ENCODE measurements around the gene GRIN2C. TPM values are rescaled to one million over a fixed set of nuclear protein-coding genes. Genes with fewer than 3 reads are reported as not detected.

Gene GRIN2C
- total and polyA plus RNA-seq, 9 of the 15 experiments (the other 6 are each of a cell fraction or from before 2014, with no cell fraction given), result under 0.01 to 0.33 (median 0.10) TPM; not detected in 2

DNA sequence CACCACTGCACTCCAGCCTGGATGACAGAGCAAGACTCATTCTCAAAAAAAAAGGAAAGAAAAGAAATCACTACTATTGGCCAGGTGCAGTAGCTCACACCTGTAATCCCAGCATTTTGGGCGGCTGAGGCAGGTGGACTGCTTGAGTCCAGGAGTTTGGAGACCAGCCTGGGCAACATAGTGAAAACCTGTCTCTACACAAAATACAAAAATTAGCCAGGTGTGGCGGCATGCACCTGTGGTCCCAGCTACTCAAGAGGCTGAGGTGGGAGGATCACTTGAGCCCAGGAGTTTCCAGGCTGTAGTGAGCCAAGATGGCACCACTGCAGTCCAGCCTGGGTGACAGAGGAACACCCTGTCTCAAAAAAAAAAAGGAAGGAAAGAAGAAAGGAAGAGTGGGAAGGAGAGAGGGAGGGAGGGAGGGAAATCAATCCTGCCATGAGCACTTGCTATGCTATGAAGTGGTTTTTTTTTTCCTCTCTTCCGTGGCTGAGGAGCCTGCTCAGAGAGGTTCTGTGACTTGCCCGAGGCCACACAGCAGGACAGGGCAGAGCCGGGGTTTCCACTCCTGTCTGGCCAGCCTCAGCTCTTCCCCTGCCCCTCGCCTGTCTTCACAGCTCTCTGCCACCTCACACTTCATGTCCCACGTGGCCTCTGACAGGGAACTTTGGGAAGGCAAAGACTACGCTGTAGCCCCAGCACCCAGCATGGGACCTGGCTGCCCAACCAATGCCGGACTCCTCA lies 10.9 kb downstream of the GRIN2C start:
- peak; percentile 57 for TF ChIP-seq RBM25 (IDR thresholded peaks at IDR 0.05; ENCODE audit: low read depth, low read length, severe bottlenecking)
- peak; percentile 64 for TF ChIP-seq ZFP36 (IDR thresholded peaks at IDR 0.05; ENCODE audit: low read depth, low read length, partially characterized antibody)
- TF ChIP-seq BCOR (IDR thresholded peaks at IDR 0.05), result peak; percentile 24; the same call in 1 of the 2 replicates
- TF ChIP-seq, protein P1, sequence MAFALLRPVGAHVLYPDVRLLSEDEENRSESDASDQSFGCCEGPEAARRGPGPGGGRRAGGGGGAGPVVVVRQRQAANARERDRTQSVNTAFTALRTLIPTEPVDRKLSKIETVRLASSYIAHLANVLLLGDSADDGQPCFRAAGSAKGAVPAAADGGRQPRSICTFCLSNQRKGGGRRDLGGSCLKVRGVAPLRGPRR (CRISPR knock-in tag; IDR thresholded peaks at IDR 0.05), result no peak
- intact Hi-C loops (cut with micrococcal nuclease) (no loop called here), in situ Hi-C loops (cut with MboI) (no loop called here)
- H2AFZ ChIP-seq (ENCODE audit: low read depth, low read length), result no peak overlapping the region
- peaks cover 10% of the 10 kb centered on the region; the same call in 1 of the 2 replicates for H4K20me1 ChIP-seq (replicated peaks; ENCODE audit: control insufficient read depth, insufficient read depth, low read length)
- ATAC-seq (no peak), FAIRE-seq (no peak), DNase-seq (ENCODE audit: extremely low read depth in 1 of 4, low spot score in 3 of 4) (no peak)
- CTCF ChIA-PET (ENCODE audit: low intra/inter-chr PET ratio), result no interaction called here
- no peak overlapping the region for H3K4me3 ChIP-seq
- H3K9me1 ChIP-seq (ENCODE audit: control insufficient read depth, insufficient read depth, low read length), result peaks cover 4% of the 10 kb centered on the region
- no peaks in the 10 kb centered on the region for H3K36me3 ChIP-seq (ENCODE audit: control insufficient read depth, insufficient read depth, low read length)
- WGBS (ENCODE audit: insufficient coverage, low coverage, missing lambda C conversion rate), result 5% methylated on average over 8 of the region's 9 CpGs
- POLR2A ChIA-PET, result interaction anchor here (2.3 kb wide), 1 partner anchor 10 kb away, joined by 7 read pairs; no protein-coding TSS in a partner anchor
- BruUV-seq (replicated peaks), result no TSS peak
- H3K9ac ChIP-seq (ENCODE audit: insufficient read depth in 1 of 2, low read depth in 2 of 2, low read length in 2 of 2), result no peak overlapping the region
- H3K27me3 ChIP-seq (ENCODE audit: control insufficient read depth in 2 of 2, insufficient read depth in 2 of 2, low read length in 2 of 2), result peaks cover 0 to 18% of the 10 kb centered on the region in 2 experiments; a peak in 1 of 5 replicates
- peaks cover 0 to 32% of the 10 kb centered on the region in 2 experiments; a peak in 2 of 5 replicates for H3K4me1 ChIP-seq (replicated peaks in 1 of 2; ENCODE audit: control insufficient read depth in 2 of 2, insufficient read depth in 2 of 2, low read length in 2 of 2)
- no peak overlapping the region for H3K4me2 ChIP-seq (ENCODE audit: insufficient read depth, low read length)
- no peaks in the 10 kb centered on the region for H3K9me3 ChIP-seq (replicated peaks; ENCODE audit: control insufficient read depth, insufficient read depth, low read depth, low read length)
- no peak overlapping the region for H3K27ac ChIP-seq (ENCODE audit: extremely low read depth, low read depth, low read length)
- H3K79me2 ChIP-seq (ENCODE audit: control insufficient read depth, insufficient read depth, low read length), result no peaks in the 10 kb centered on the region

Data from K562 (cell line).